ENCODE measurements around the gene GSTM4. TPM values are rescaled to one million over a fixed set of nuclear protein-coding genes. Genes with fewer than 3 reads are reported as not detected.
"Not testable (repeated sequence)": the region's sequence is repeated elsewhere in the genome, so short reads cannot be mapped to it uniquely, and the experiment has no call there.

Gene GSTM4
- polyA plus RNA-seq, 1 donor from 2014 or later, result 0.71 TPM

DNA sequence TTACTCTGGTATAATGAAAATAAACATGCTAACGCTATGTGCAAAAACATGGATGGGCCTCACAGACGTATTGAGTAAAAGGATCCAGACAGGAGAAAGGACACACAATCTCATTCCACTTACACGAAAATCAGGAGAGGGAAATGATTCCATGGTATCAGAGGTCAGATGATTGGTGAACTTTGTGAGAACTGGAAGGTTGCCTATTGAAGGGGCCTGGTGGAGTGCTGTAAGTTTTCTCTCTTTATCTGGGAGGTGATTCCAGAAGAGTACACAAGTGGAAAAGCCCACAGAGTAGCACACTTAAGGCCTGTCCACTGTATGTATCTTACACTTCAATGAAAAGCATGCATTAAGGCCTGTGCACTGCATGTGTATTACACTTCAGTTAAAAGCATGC is 21.6 kb downstream of the GSTM4 start:
- H3K4me3 ChIP-seq (ENCODE audit: low read length), result no peak overlapping the region
- no peaks in the 10 kb centered on the region for H3K27me3 ChIP-seq (ENCODE audit: insufficient read depth, low read depth, low read length)
- H3K9ac ChIP-seq (ENCODE audit: low read length), result no peak overlapping the region
- no peaks in the 10 kb centered on the region for H3K79me2 ChIP-seq (replicated peaks; ENCODE audit: insufficient read depth, low read length)
- H3K27ac ChIP-seq (ENCODE audit: low read length), result no peak overlapping the region
- no peaks in the 10 kb centered on the region for H3K36me3 ChIP-seq (ENCODE audit: insufficient read depth, low read length)
- H3K4me2 ChIP-seq (ENCODE audit: low read length), result no peak overlapping the region
- no peak overlapping the region for H2AFZ ChIP-seq (ENCODE audit: low read depth, low read length)
- H3F3A ChIP-seq (ENCODE audit: insufficient read depth, low read length, poor library complexity, severe bottlenecking), result no peaks in the 10 kb centered on the region
- TF ChIP-seq, protein P1, sequence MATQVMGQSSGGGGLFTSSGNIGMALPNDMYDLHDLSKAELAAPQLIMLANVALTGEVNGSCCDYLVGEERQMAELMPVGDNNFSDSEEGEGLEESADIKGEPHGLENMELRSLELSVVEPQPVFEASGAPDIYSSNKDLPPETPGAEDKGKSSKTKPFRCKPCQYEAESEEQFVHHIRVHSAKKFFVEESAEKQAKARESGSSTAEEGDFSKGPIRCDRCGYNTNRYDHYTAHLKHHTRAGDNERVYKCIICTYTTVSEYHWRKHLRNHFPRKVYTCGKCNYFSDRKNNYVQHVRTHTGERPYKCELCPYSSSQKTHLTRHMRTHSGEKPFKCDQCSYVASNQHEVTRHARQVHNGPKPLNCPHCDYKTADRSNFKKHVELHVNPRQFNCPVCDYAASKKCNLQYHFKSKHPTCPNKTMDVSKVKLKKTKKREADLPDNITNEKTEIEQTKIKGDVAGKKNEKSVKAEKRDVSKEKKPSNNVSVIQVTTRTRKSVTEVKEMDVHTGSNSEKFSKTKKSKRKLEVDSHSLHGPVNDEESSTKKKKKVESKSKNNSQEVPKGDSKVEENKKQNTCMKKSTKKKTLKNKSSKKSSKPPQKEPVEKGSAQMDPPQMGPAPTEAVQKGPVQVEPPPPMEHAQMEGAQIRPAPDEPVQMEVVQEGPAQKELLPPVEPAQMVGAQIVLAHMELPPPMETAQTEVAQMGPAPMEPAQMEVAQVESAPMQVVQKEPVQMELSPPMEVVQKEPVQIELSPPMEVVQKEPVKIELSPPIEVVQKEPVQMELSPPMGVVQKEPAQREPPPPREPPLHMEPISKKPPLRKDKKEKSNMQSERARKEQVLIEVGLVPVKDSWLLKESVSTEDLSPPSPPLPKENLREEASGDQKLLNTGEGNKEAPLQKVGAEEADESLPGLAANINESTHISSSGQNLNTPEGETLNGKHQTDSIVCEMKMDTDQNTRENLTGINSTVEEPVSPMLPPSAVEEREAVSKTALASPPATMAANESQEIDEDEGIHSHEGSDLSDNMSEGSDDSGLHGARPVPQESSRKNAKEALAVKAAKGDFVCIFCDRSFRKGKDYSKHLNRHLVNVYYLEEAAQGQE (IDR thresholded peaks at IDR 0.05; ENCODE audit: borderline replicate concordance), result no peak
- TF ChIP-seq EZH2 (IDR thresholded peaks at IDR 0.05; ENCODE audit: borderline replicate concordance, insufficient read depth, low read length, poor library complexity, severe bottlenecking) (no peak), SMC3 (conservative IDR thresholded peaks at IDR 0.05; ENCODE audit: poor library complexity) (no peak), TAF1 (IDR thresholded peaks at IDR 0.05; ENCODE audit: low read depth) (no peak), EP300 (conservative IDR thresholded peaks at IDR 0.05; ENCODE audit: poor library complexity, severe bottlenecking) (no peak), MXI1 (conservative IDR thresholded peaks at IDR 0.05; ENCODE audit: poor library complexity, severe bottlenecking) (no peak), POLR2AphosphoS5 (IDR thresholded peaks at IDR 0.05) (no peak), RAD21 (conservative IDR thresholded peaks at IDR 0.05) (no peak)
- TF ChIP-seq, protein P2, sequence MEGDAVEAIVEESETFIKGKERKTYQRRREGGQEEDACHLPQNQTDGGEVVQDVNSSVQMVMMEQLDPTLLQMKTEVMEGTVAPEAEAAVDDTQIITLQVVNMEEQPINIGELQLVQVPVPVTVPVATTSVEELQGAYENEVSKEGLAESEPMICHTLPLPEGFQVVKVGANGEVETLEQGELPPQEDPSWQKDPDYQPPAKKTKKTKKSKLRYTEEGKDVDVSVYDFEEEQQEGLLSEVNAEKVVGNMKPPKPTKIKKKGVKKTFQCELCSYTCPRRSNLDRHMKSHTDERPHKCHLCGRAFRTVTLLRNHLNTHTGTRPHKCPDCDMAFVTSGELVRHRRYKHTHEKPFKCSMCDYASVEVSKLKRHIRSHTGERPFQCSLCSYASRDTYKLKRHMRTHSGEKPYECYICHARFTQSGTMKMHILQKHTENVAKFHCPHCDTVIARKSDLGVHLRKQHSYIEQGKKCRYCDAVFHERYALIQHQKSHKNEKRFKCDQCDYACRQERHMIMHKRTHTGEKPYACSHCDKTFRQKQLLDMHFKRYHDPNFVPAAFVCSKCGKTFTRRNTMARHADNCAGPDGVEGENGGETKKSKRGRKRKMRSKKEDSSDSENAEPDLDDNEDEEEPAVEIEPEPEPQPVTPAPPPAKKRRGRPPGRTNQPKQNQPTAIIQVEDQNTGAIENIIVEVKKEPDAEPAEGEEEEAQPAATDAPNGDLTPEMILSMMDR (IDR thresholded peaks at IDR 0.05; ENCODE audit: poor library complexity, severe bottlenecking), result no peak
- H3K9me3 ChIP-seq (ENCODE audit: low read length), result no peaks in the 10 kb centered on the region
- no peaks in the 10 kb centered on the region for H3K9me2 ChIP-seq (ENCODE audit: insufficient read depth, low read length)
- no peaks in the 10 kb centered on the region for H4K20me1 ChIP-seq (ENCODE audit: insufficient read depth)

DNA sequence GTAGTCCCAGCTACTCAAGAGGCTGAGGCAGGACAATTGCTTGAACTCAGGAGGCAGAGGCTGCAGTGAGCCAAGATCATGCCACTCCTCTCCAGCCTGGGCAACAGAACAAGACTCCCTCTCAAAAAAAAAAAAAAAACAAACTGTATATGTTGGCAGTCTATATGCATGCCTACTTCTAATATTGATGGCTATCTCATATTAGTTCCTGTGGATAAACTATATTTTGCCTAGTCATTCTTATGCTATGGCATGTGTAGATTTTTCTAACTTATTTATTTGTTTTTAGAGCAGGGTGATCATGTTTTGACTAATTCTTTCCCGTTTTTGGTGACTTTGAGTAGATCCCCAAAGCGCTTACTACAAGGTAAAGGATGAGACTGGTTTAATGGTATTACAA is 22.7 kb downstream of the GSTM4 start:
- not testable (repeated sequence) for H3K4me3 ChIP-seq (ENCODE audit: low read length); H3K9me3 ChIP-seq (ENCODE audit: low read length); H3F3A ChIP-seq (ENCODE audit: insufficient read depth, low read length, poor library complexity, severe bottlenecking); H3K36me3 ChIP-seq (ENCODE audit: insufficient read depth, low read length); H4K20me1 ChIP-seq (ENCODE audit: insufficient read depth); H3K4me2 ChIP-seq (ENCODE audit: low read length); H3K79me2 ChIP-seq (replicated peaks; ENCODE audit: insufficient read depth, low read length); H3K27ac ChIP-seq (ENCODE audit: low read length); H3K9me2 ChIP-seq (ENCODE audit: insufficient read depth, low read length); H2AFZ ChIP-seq (ENCODE audit: low read depth, low read length); H3K9ac ChIP-seq (ENCODE audit: low read length); H3K27me3 ChIP-seq (ENCODE audit: insufficient read depth, low read depth, low read length)

DNA sequence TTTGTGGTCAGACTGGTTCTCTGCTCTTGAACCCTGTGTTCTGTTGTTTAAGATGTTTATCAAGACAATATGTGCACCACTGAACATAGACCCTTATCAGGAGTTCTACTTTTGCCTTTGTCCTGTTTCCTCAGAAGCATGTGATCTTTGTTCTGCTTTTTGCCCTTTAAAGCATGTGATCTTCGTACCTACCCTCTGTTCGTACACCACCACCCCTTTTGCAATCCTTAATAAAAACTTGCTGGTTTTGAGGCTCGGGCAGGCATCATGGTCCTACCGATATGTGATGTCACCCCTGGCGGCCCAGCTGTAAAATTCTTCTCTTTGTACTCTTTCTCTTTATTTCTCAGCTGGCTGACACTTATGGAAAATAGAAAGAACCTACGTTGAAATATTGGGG is 28.9 kb downstream of the GSTM4 start:
- H3K9ac ChIP-seq (ENCODE audit: low read length); H3K36me3 ChIP-seq (ENCODE audit: insufficient read depth, low read length); H3K9me3 ChIP-seq (ENCODE audit: low read length); H4K20me1 ChIP-seq (ENCODE audit: insufficient read depth); H3K27me3 ChIP-seq (ENCODE audit: insufficient read depth, low read depth, low read length); H3K79me2 ChIP-seq (replicated peaks; ENCODE audit: insufficient read depth, low read length); H2AFZ ChIP-seq (ENCODE audit: low read depth, low read length); H3K9me2 ChIP-seq (ENCODE audit: insufficient read depth, low read length); H3K27ac ChIP-seq (ENCODE audit: low read length); H3K4me3 ChIP-seq (ENCODE audit: low read length); H3K4me2 ChIP-seq (ENCODE audit: low read length); H3F3A ChIP-seq (ENCODE audit: insufficient read depth, low read length, poor library complexity, severe bottlenecking): not testable (repeated sequence)

DNA sequence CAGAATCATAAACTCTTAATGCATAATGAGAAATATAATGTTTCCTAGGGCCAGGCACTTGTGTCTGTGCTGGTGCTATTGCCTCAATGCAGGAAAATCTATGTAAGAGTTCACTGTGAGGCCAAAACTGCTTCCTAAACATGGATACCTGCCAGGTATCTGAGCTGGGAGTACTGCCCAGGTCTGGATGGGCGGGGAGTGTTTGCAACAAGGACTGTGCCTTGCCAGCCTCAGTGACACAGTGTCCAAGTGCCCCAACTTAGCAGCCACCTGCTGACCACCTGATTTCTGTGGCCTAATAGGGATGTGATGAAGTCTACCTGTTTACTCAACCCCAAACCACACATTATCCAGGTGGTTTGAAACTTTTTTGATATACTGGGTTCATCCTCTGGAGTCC is 29.5 kb downstream of the GSTM4 start:
- H3K9ac ChIP-seq (ENCODE audit: low read length); H3K36me3 ChIP-seq (ENCODE audit: insufficient read depth, low read length); H3K27me3 ChIP-seq (ENCODE audit: insufficient read depth, low read depth, low read length); H3F3A ChIP-seq (ENCODE audit: insufficient read depth, low read length, poor library complexity, severe bottlenecking); H4K20me1 ChIP-seq (ENCODE audit: insufficient read depth); H2AFZ ChIP-seq (ENCODE audit: low read depth, low read length); H3K79me2 ChIP-seq (replicated peaks; ENCODE audit: insufficient read depth, low read length); H3K4me3 ChIP-seq (ENCODE audit: low read length); H3K9me3 ChIP-seq (ENCODE audit: low read length); H3K4me2 ChIP-seq (ENCODE audit: low read length); H3K27ac ChIP-seq (ENCODE audit: low read length); H3K9me2 ChIP-seq (ENCODE audit: insufficient read depth, low read length): not testable (repeated sequence)

DNA sequence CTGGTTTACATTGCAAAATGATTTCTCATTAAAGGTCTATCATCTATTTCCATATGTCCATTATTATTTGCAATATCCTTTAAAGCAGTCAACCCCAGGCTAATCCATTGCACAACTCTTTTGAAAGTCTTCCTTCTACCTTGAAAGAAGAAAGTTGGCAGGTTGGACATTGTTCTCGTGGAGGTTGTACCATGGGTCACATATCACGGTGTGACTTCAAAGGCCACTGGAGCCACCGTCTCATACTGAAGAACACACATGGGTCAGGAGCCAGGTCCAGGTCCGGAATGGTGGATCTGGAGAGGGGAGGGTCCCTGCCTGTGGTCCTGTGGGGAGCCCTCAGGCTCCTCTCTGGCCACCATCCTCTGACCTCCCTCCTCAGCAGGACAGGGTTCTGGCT is 30.0 kb downstream of the GSTM4 start:
- H3F3A ChIP-seq (ENCODE audit: insufficient read depth, low read length, poor library complexity, severe bottlenecking); H3K9me3 ChIP-seq (ENCODE audit: low read length); H3K9me2 ChIP-seq (ENCODE audit: insufficient read depth, low read length); H3K4me2 ChIP-seq (ENCODE audit: low read length); H3K36me3 ChIP-seq (ENCODE audit: insufficient read depth, low read length); H3K79me2 ChIP-seq (replicated peaks; ENCODE audit: insufficient read depth, low read length); H3K27me3 ChIP-seq (ENCODE audit: insufficient read depth, low read depth, low read length); H4K20me1 ChIP-seq (ENCODE audit: insufficient read depth); H3K9ac ChIP-seq (ENCODE audit: low read length); H2AFZ ChIP-seq (ENCODE audit: low read depth, low read length); H3K27ac ChIP-seq (ENCODE audit: low read length); H3K4me3 ChIP-seq (ENCODE audit: low read length): not testable (repeated sequence)
